A549 (cell line): Measurements from ENCODE around the gene ANKRD2. TPM values are rescaled to one million over a fixed set of nuclear protein-coding genes. Genes with fewer than 3 reads are reported as not detected.

ENCODE experiments used
- ATAC-seq, 2 experiments: fragments of 200-7000 bp in 1 of 2; fragments of >200 bp in 1 of 2; cut with Nextera tagmentation in 1 of 2; cut with Tn5 transposase in 1 of 2; 3 replicates each; pipeline versions ENCODE4 v1.8.0 to v1.9.1; 2018 to 2020; ENCODE audit warnings: mild to moderate bottlenecking in 1 of 2, moderate library complexity in 1 of 2
- CTCF ChIA-PET: fragments of 300-600 bp; sonication (Branson Sonifier 250); formaldehyde crosslinking; extraction: SDS; loops from one replicate; lab custom pipeline; 2021; ENCODE audit warnings: antibody characterized with exemption, inconsistent platforms; lab: Yijun Ruan, JAX
- POLR2A ChIA-PET: fragments of 350-600 bp; formaldehyde crosslinking; extraction: SDS; loops from one replicate; lab custom pipeline; 2021; ENCODE audit warnings: antibody characterized with exemption, inconsistent platforms; lab: Yijun Ruan, JAX
- DNase-seq, 2 experiments: peaks; one replicate each; pipeline versions ENCODE4 v3.0.0 to v3.0.0-alpha.2; 2011 to 2016; ENCODE audit warnings: low read depth in 1 of 2, low spot score in 1 of 2
- FAIRE-seq: peaks from 2 replicates; lab custom pipeline; 2011; peaks lifted over from hg19 to GRCh38; lab: Jason Lieb, UNC
- H3K27ac ChIP-seq, 2 experiments: fragments of >200 bp; sonication (Bioruptor Twin); formaldehyde crosslinking; 3 replicates each; pipeline ENCODE4 v1.5.1; 2016 to 2017
- H3K4me1 ChIP-seq: fragments of >200 bp; sonication (Bioruptor Twin); formaldehyde crosslinking; 3 replicates; pipeline ENCODE4 v1.6.1; 2016
- H3K4me2 ChIP-seq: fragments of >200 bp; sonication (Bioruptor Twin); formaldehyde crosslinking; 3 replicates; pipeline ENCODE4 v1.6.1; 2016
- H3K4me3 ChIP-seq: fragments of >200 bp; sonication (Bioruptor Twin); formaldehyde crosslinking; 3 replicates; pipeline ENCODE4 v1.5.1; 2016
- H3K9me3 ChIP-seq: fragments of >200 bp; sonication (Bioruptor Twin); formaldehyde crosslinking; 3 replicates; pipeline ENCODE4 v1.6.1; 2016
- ATOH8 ChIP-seq: fragments of 250-450 bp; sonication (Bioruptor Pico); IDR thresholded peaks from 2 replicates; pipeline ENCODE4 v1.5.0; 2020; ENCODE audit warnings: low read depth, mild to moderate bottlenecking, moderate library complexity
- CBX2 ChIP-seq: fragments of 200-600 bp; sonication (generic); IDR thresholded peaks from 2 replicates; pipeline ENCODE4 v1.6.1; 2016; ENCODE audit warnings: low read depth, mild to moderate bottlenecking, borderline replicate concordance
- CBX8 ChIP-seq: fragments of 200-600 bp; sonication (generic); IDR thresholded peaks from 2 replicates; pipeline ENCODE4 v1.6.1; 2016
- CEBPB ChIP-seq, 2 experiments: fragments of >200 bp in 1 of 2; sonication (Bioruptor Twin) in 1 of 2; formaldehyde crosslinking in 1 of 2; IDR thresholded peaks; 2 replicates each; pipeline ENCODE4 v1.6.1; 2012 to 2016
- EHF ChIP-seq: fragments of 250-450 bp; sonication (Bioruptor Pico); IDR thresholded peaks from 2 replicates; pipeline ENCODE4 v1.5.0; 2020; ENCODE audit warnings: mild to moderate bottlenecking
- EHMT2 ChIP-seq: fragments of 200-600 bp; sonication (generic); IDR thresholded peaks from 2 replicates; pipeline ENCODE4 v1.6.1; 2016; ENCODE audit warnings: antibody characterized with exemption, low read depth, mild to moderate bottlenecking, moderate library complexity
- ESRRA ChIP-seq: fragments of 150-350 bp; IDR thresholded peaks from 2 replicates; pipeline ENCODE4 v1.6.1; 2014; ENCODE audit warnings: mild to moderate bottlenecking, low read length, borderline replicate concordance
- FOXS1 ChIP-seq: fragments of 250-450 bp; sonication (Bioruptor Pico); IDR thresholded peaks from 2 replicates; pipeline ENCODE4 v1.5.0; 2020; ENCODE audit warnings: mild to moderate bottlenecking, moderate library complexity
- GATA3 ChIP-seq: IDR thresholded peaks from 2 replicates; pipeline ENCODE4 v1.6.1; 2012; ENCODE audit warnings: borderline replicate concordance
- HOXB13 ChIP-seq: fragments of 250-450 bp; sonication (Bioruptor Pico); IDR thresholded peaks from 2 replicates; pipeline ENCODE4 v1.5.0; 2020; ENCODE audit warnings: low read depth, mild to moderate bottlenecking, moderate library complexity
- JUN ChIP-seq, 2 experiments: fragments of >200 bp; sonication (Bioruptor Twin); formaldehyde crosslinking; IDR thresholded peaks; 2 replicates in 1 of 2; 3 replicates in 1 of 2; pipeline ENCODE4 v1.6.1; 2016 to 2017
- POLR2A ChIP-seq: IDR thresholded peaks from 2 replicates; pipeline ENCODE4 v1.6.1; 2012; ENCODE audit warnings: mild to moderate bottlenecking, low read length
- POLR2AphosphoS2 ChIP-seq: conservative IDR thresholded peaks from 2 replicates; pipeline ENCODE4 v1.6.1; 2012; ENCODE audit warnings: low read length, improper control_type of control experiment, inconsistent platforms
- RAD21 ChIP-seq, 2 experiments: fragments of >200 bp in 1 of 2; sonication (Bioruptor Twin) in 1 of 2; formaldehyde crosslinking in 1 of 2; IDR thresholded peaks in 1 of 2; conservative IDR thresholded peaks in 1 of 2; 2 replicates in 1 of 2; 3 replicates in 1 of 2; pipeline ENCODE4 v1.6.1; 2012 to 2018; ENCODE audit warnings: inconsistent platforms in 1 of 2
- RARB ChIP-seq: fragments of 250-450 bp; sonication (Bioruptor Pico); IDR thresholded peaks from 2 replicates; pipeline ENCODE4 v1.8.0; 2021; ENCODE audit warnings: mild to moderate bottlenecking, moderate library complexity
- RCOR1 ChIP-seq: fragments of 150-350 bp; IDR thresholded peaks from 2 replicates; pipeline ENCODE4 v1.6.1; 2014; ENCODE audit warnings: antibody characterized with exemption, low read length, low read depth
- RNF2 ChIP-seq: fragments of 200-600 bp; sonication (generic); IDR thresholded peaks from 2 replicates; pipeline ENCODE4 v1.6.1; 2016; ENCODE audit warnings: low read depth, mild to moderate bottlenecking, antibody characterized with exemption, moderate library complexity, borderline replicate concordance
- SREBF2 ChIP-seq: fragments of 450-650 bp; IDR thresholded peaks from 2 replicates; pipeline ENCODE4 v1.6.1; 2014; ENCODE audit warnings: mild to moderate bottlenecking, moderate library complexity
- TFCP2L1 ChIP-seq: fragments of 250-450 bp; sonication (Bioruptor Pico); IDR thresholded peaks from 2 replicates; pipeline ENCODE4 v1.5.0; 2021; ENCODE audit warnings: mild to moderate bottlenecking
- TP53 ChIP-seq: fragments of 250-450 bp; sonication (Bioruptor Pico); IDR thresholded peaks from 2 replicates; pipeline ENCODE4 v1.5.0; 2021; ENCODE audit warnings: mild to moderate bottlenecking, moderate library complexity
- USF2 ChIP-seq: fragments of 450-650 bp; IDR thresholded peaks from 2 replicates; pipeline ENCODE4 v1.6.1; 2014; ENCODE audit warnings: antibody characterized with exemption
- WGBS: methylation state at CpG from one replicate; pipeline ENCODE4 v1.1.6; 2017; ENCODE audit errors: missing lambda C conversion rate; 5-methylcytosine and 5-hydroxymethylcytosine counted together
- polyA plus RNA-seq, 4 experiments: library from polyadenylated mRNA; depleted of rRNA in 3 of 4; stranded (reverse); fragments of >200 nt; fragmentation: RNase III in 1 of 4; extraction: RNeasy Plus Mini Kit Qiagen cat#74134 plus additional on column Dnase treatment in 1 of 4; gene quantifications; 2 replicates in 3 of 4; 3 replicates in 1 of 4; pipeline ENCODE4 v1.2.3, GENCODE V29; 2011 to 2017
- TF ChIP-seq, protein P1 (sequence below): fragments of >200 bp; sonication (Bioruptor Twin); formaldehyde crosslinking; IDR thresholded peaks from 2 replicates; pipeline ENCODE4 v1.6.1; 2016
- TF ChIP-seq, protein P2 (sequence below): IDR thresholded peaks from 2 replicates; pipeline ENCODE4 v1.6.1; 2012; ENCODE audit warnings: low read depth, borderline replicate concordance
- TF ChIP-seq, protein P3 (sequence below): fragments of 200-600 bp; sonication (generic); IDR thresholded peaks from 2 replicates; pipeline ENCODE4 v1.6.1; 2016; ENCODE audit warnings: antibody characterized with exemption, mild to moderate bottlenecking, moderate library complexity

The ANKRD2 gene
- polyA plus RNA-seq, 2 of the 4 experiments (the other 2 are of a cell fraction), result 1.5 to 4.7 TPM

GRCh38 chr10:97563337-97563736 lies 9.2 kb upstream of the ANKRD2 start:
- DNase-seq (no peak), ATAC-seq (no peak), FAIRE-seq (no peak)
- WGBS, result 91% methylated on average over 4 of the region's 4 CpGs
- Histone ChIP-seq H3K27ac (no peak overlapping the region), H3K4me2 (no peak overlapping the region), H3K4me3 (no peak overlapping the region), H3K4me1 (no peaks in the 10 kb centered on the region), H3K9me3 (no peaks in the 10 kb centered on the region)
- ChIA-PET POLR2A (no interaction called here), CTCF (interaction anchor here (33.8 kb wide), 1 partner anchor 36 kb away, joined by 1048 read pairs; the partner anchor contains the start of genes C10orf62 and HOGA1)
- no peak for TF ChIP-seq JUN (IDR thresholded peaks at IDR 0.05)
- TF ChIP-seq EHF (CRISPR knock-in tag), result no peak
- no peak for TF ChIP-seq ATOH8 (CRISPR knock-in tag)
- no peak for TF ChIP-seq CBX2
- TF ChIP-seq RAD21 (conservative IDR thresholded peaks at IDR 0.05 in 1 of 2, IDR thresholded peaks at IDR 0.05 in 1 of 2), result no peak
- no peak for TF ChIP-seq TP53 (CRISPR knock-in tag)
- TF ChIP-seq POLR2A, result no peak

DNA sequence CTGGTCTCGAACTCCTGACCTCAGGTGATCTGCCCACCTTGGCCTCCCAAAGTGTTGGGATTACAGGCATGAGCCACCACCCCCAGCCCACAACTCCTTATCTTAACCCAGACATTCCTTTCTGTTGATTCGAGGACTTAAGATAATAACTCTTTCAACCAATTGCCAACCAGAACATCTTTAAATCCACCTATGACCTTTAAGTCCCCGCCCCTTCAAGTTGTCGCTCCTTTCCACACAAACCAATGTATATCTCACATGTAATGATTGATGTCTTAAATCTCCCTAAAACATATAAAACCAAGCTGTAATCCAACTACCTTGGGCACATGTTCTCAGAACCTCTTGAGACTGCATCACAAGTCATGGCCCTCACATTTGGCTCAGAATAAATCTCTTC lies 7.8 kb upstream of the ANKRD2 start:
- no peak for TF ChIP-seq RCOR1
- TF ChIP-seq USF2, result no peak
- TF ChIP-seq SREBF2, result no peak
- TF ChIP-seq, protein P1, sequence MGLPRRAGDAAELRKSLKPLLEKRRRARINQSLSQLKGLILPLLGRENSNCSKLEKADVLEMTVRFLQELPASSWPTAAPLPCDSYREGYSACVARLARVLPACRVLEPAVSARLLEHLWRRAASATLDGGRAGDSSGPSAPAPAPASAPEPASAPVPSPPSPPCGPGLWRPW, result no peak
- no peak for TF ChIP-seq EHMT2
- TF ChIP-seq CBX8, result no peak
- no peak for TF ChIP-seq RNF2
- no peak for TF ChIP-seq HOXB13 (CRISPR knock-in tag)
- no peak for TF ChIP-seq FOXS1 (CRISPR knock-in tag)
- TF ChIP-seq GATA3, result no peak
- TF ChIP-seq POLR2AphosphoS2, result no peak
- TF ChIP-seq ESRRA, result no peak
- TF ChIP-seq RAD21 (conservative IDR thresholded peaks at IDR 0.05 in 1 of 2, IDR thresholded peaks at IDR 0.05 in 1 of 2), result no peak
- no peak for TF ChIP-seq CEBPB (IDR thresholded peaks at IDR 0.05)
- no peak for TF ChIP-seq TFCP2L1
- no peak for TF ChIP-seq RARB
- TF ChIP-seq, protein P2, sequence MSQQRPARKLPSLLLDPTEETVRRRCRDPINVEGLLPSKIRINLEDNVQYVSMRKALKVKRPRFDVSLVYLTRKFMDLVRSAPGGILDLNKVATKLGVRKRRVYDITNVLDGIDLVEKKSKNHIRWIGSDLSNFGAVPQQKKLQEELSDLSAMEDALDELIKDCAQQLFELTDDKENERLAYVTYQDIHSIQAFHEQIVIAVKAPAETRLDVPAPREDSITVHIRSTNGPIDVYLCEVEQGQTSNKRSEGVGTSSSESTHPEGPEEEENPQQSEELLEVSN, result no peak
- TF ChIP-seq CBX2, result no peak
- TF ChIP-seq, protein P3, sequence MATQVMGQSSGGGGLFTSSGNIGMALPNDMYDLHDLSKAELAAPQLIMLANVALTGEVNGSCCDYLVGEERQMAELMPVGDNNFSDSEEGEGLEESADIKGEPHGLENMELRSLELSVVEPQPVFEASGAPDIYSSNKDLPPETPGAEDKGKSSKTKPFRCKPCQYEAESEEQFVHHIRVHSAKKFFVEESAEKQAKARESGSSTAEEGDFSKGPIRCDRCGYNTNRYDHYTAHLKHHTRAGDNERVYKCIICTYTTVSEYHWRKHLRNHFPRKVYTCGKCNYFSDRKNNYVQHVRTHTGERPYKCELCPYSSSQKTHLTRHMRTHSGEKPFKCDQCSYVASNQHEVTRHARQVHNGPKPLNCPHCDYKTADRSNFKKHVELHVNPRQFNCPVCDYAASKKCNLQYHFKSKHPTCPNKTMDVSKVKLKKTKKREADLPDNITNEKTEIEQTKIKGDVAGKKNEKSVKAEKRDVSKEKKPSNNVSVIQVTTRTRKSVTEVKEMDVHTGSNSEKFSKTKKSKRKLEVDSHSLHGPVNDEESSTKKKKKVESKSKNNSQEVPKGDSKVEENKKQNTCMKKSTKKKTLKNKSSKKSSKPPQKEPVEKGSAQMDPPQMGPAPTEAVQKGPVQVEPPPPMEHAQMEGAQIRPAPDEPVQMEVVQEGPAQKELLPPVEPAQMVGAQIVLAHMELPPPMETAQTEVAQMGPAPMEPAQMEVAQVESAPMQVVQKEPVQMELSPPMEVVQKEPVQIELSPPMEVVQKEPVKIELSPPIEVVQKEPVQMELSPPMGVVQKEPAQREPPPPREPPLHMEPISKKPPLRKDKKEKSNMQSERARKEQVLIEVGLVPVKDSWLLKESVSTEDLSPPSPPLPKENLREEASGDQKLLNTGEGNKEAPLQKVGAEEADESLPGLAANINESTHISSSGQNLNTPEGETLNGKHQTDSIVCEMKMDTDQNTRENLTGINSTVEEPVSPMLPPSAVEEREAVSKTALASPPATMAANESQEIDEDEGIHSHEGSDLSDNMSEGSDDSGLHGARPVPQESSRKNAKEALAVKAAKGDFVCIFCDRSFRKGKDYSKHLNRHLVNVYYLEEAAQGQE, result no peak
- TF ChIP-seq, all 56 proteins: peak for 0
- ATAC-seq (no peak), DNase-seq (no peak), FAIRE-seq (no peak)
- WGBS, result 91% methylated on average over 4 of the region's 4 CpGs
- H3K4me1 ChIP-seq, result no peaks in the 10 kb centered on the region
- H3K4me2 ChIP-seq, result no peak overlapping the region
- no peaks in the 10 kb centered on the region for H3K9me3 ChIP-seq
- no peak overlapping the region for H3K4me3 ChIP-seq
- H3K27ac ChIP-seq, result no peak overlapping the region
- ChIA-PET POLR2A (no interaction called here), CTCF (interaction anchor here (0.8 to 33.8 kb wide), 5 partner anchors 10 to 101 kb away, joined by 3 to 1048 read pairs (median 4); partner anchors contain the start of genes C10orf62 and HOGA1)
